ENCODE measurements around the gene ZMYM4.

ZMYM4 gene

GRCh38 chr1:35432231-35432630, 163.7 kb downstream of the ZMYM4 start:
- Histone ChIP-seq H3K27me3 (ENCODE audit: control insufficient read depth in 1 of 2, insufficient read depth in 1 of 2, low read length in 2 of 2) (no peaks in the 10 kb centered on the region), H4K91ac (ENCODE audit: low read length) (no peak overlapping the region), H3K9me3 (ENCODE audit: control insufficient read depth, low read length) (no peaks in the 10 kb centered on the region), H2BK5ac (ENCODE audit: low read depth, low read length, poor library complexity, severe bottlenecking) (no peak overlapping the region), H3K4me2 (ENCODE audit: low read length, poor library complexity, severe bottlenecking) (no peak overlapping the region), H3K4me3 (ENCODE audit: insufficient read depth in 1 of 2, low read depth in 1 of 2, low read length in 2 of 2) (no peak overlapping the region), H3K27ac (ENCODE audit: low read length, poor library complexity, severe bottlenecking) (no peak overlapping the region), H3K14ac (ENCODE audit: low read length in 2 of 2) (no peak overlapping the region), H3K4me1 (ENCODE audit: control insufficient read depth, insufficient read depth, low read depth, low read length) (no peaks in the 10 kb centered on the region), H3K4ac (ENCODE audit: low read depth in 1 of 2, low read length in 2 of 2) (no peak overlapping the region), H2BK120ac (ENCODE audit: low read depth, low read length) (no peak overlapping the region), H3K9ac (ENCODE audit: low read length) (no peak overlapping the region), H3K79me1 (replicated peaks; ENCODE audit: low read length, poor library complexity, severe bottlenecking) (peaks cover 11% of the 10 kb centered on the region), H2BK12ac (ENCODE audit: low read length in 2 of 2) (peak overlapping the region in 1 of 2 experiments; percentile 33), H4K8ac (ENCODE audit: low read length) (no peak overlapping the region), H3K36me3 (ENCODE audit: control insufficient read depth in 1 of 2, insufficient read depth in 2 of 2, low read depth in 1 of 2, low read length in 2 of 2) (peaks cover 61 to 65% of the 10 kb centered on the region in 2 experiments), H2AK5ac (ENCODE audit: low read length, severe bottlenecking) (no peak overlapping the region), H3K23ac (ENCODE audit: low read length in 2 of 2) (no peak overlapping the region), H3K18ac (ENCODE audit: low read depth in 1 of 2, low read length in 2 of 2) (peak overlapping the region in 1 of 2 experiments; percentile 28), H2AFZ (ENCODE audit: low read depth, low read length) (no peak overlapping the region), H2BK15ac (ENCODE audit: low read depth, poor library complexity, severe bottlenecking) (no peak overlapping the region)
- DNase-seq, result no peak
- 97% methylated on average over 10 of the region's 10 CpGs for WGBS

DNA sequence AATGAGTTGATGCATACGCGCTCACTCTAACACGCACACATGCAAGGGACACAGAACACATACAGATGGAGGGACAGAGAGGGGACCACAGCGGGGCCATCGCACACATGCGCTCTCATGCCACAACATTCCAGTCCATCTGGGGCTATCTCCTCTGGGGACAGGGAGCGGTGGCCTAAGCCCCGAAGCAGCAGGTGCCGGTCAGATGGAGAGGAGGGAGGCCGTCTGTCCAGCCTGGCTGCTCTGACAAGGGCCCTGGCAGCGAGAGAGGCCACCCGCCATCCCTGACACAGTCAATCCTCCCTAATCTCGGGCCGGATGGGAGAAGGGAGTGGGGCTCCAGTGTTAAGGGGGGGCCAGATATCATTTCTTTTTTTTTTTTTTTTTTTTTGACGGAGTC, 165.2 kb downstream of the ZMYM4 start:
- Histone ChIP-seq H3K23ac (ENCODE audit: low read length in 2 of 2) (no peak overlapping the region), H3K14ac (ENCODE audit: low read length in 2 of 2) (no peak overlapping the region), H3K9ac (ENCODE audit: low read length) (no peak overlapping the region), H3K9me3 (ENCODE audit: control insufficient read depth, low read length) (no peaks in the 10 kb centered on the region), H2BK15ac (ENCODE audit: low read depth, poor library complexity, severe bottlenecking) (no peak overlapping the region), H3K27ac (ENCODE audit: low read length, poor library complexity, severe bottlenecking) (no peak overlapping the region), H3K27me3 (ENCODE audit: control insufficient read depth in 1 of 2, insufficient read depth in 1 of 2, low read length in 2 of 2) (no peaks in the 10 kb centered on the region), H3K4ac (ENCODE audit: low read depth in 1 of 2, low read length in 2 of 2) (no peak overlapping the region), H3K4me3 (ENCODE audit: insufficient read depth in 1 of 2, low read depth in 1 of 2, low read length in 2 of 2) (no peak overlapping the region), H2BK5ac (ENCODE audit: low read depth, low read length, poor library complexity, severe bottlenecking) (no peak overlapping the region), H3K79me1 (replicated peaks; ENCODE audit: low read length, poor library complexity, severe bottlenecking) (peaks cover 15% of the 10 kb centered on the region), H3K4me1 (ENCODE audit: control insufficient read depth, insufficient read depth, low read depth, low read length) (no peaks in the 10 kb centered on the region), H2BK12ac (ENCODE audit: low read length in 2 of 2) (no peak overlapping the region), H4K8ac (ENCODE audit: low read length) (no peak overlapping the region), H3K4me2 (ENCODE audit: low read length, poor library complexity, severe bottlenecking) (no peak overlapping the region), H3K36me3 (ENCODE audit: control insufficient read depth in 1 of 2, insufficient read depth in 2 of 2, low read depth in 1 of 2, low read length in 2 of 2) (peaks cover 61 to 66% of the 10 kb centered on the region in 2 experiments), H4K91ac (ENCODE audit: low read length) (no peak overlapping the region), H3K18ac (ENCODE audit: low read depth in 1 of 2, low read length in 2 of 2) (no peak overlapping the region), H2AK5ac (ENCODE audit: low read length, severe bottlenecking) (no peak overlapping the region), H2AFZ (ENCODE audit: low read depth, low read length) (no peak overlapping the region), H2BK120ac (ENCODE audit: low read depth, low read length) (no peak overlapping the region)
- 97% methylated on average over 10 of the region's 15 CpGs for WGBS
- no peak for DNase-seq

DNA sequence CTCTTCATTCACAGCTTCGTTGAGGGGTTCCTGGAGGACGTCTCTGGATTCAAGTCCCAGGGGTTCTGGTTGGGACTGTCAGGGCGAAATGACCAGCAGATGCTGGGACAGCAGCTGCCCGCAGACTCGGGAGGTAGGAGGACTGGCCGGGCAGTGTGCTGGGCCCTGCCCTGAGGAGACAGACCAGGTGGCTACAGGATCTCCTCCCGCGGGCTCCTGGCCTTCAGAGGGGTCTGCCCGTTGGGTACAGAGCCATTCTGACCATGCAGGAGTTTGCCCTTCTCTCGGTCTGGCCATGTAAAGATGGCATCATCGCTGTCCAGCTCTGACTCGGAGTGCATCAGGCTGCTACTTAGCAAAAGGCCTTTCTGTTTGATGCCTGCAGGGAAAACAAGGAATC, 166.2 kb downstream of the ZMYM4 start:
- no peak overlapping the region for H3K4me2 ChIP-seq (ENCODE audit: low read length, poor library complexity, severe bottlenecking)
- H3K4me3 ChIP-seq (ENCODE audit: insufficient read depth in 1 of 2, low read depth in 1 of 2, low read length in 2 of 2), result no peak overlapping the region
- no peak overlapping the region for H2AFZ ChIP-seq (ENCODE audit: low read depth, low read length)
- no peak overlapping the region for H4K8ac ChIP-seq (ENCODE audit: low read length)
- H3K27ac ChIP-seq (ENCODE audit: low read length, poor library complexity, severe bottlenecking), result no peak overlapping the region
- no peak overlapping the region for H2AK5ac ChIP-seq (ENCODE audit: low read length, severe bottlenecking)
- H3K4me1 ChIP-seq (ENCODE audit: control insufficient read depth, insufficient read depth, low read depth, low read length), result no peaks in the 10 kb centered on the region
- H2BK5ac ChIP-seq (ENCODE audit: low read depth, low read length, poor library complexity, severe bottlenecking), result no peak overlapping the region
- H2BK12ac ChIP-seq (ENCODE audit: low read length in 2 of 2), result no peak overlapping the region
- no peak overlapping the region for H3K9ac ChIP-seq (ENCODE audit: low read length)
- no peak overlapping the region for H2BK120ac ChIP-seq (ENCODE audit: low read depth, low read length)
- no peak overlapping the region for H3K14ac ChIP-seq (ENCODE audit: low read length in 2 of 2)
- no peak overlapping the region for H3K23ac ChIP-seq (ENCODE audit: low read length in 2 of 2)
- peaks cover 16% of the 10 kb centered on the region for H3K79me1 ChIP-seq (replicated peaks; ENCODE audit: low read length, poor library complexity, severe bottlenecking)
- DNase-seq, result no peak
- peaks cover 65 to 71% of the 10 kb centered on the region in 2 experiments for H3K36me3 ChIP-seq (ENCODE audit: control insufficient read depth in 1 of 2, insufficient read depth in 2 of 2, low read depth in 1 of 2, low read length in 2 of 2)
- H3K18ac ChIP-seq (ENCODE audit: low read depth in 1 of 2, low read length in 2 of 2), result no peak overlapping the region
- H3K27me3 ChIP-seq (ENCODE audit: control insufficient read depth in 1 of 2, insufficient read depth in 1 of 2, low read length in 2 of 2), result no peaks in the 10 kb centered on the region
- no peak overlapping the region for H3K4ac ChIP-seq (ENCODE audit: low read depth in 1 of 2, low read length in 2 of 2)
- WGBS, result 97% methylated on average over 12 of the region's 12 CpGs
- H2BK15ac ChIP-seq (ENCODE audit: low read depth, poor library complexity, severe bottlenecking), result no peak overlapping the region
- no peak overlapping the region for H4K91ac ChIP-seq (ENCODE audit: low read length)
- H3K9me3 ChIP-seq (ENCODE audit: control insufficient read depth, low read length), result no peaks in the 10 kb centered on the region

- Histone ChIP-seq H2AFZ (ENCODE audit: low read depth, low read length) (no peak overlapping the region), H2BK120ac (ENCODE audit: low read depth, low read length) (no peak overlapping the region), H3K9ac (ENCODE audit: low read length) (no peak overlapping the region), H3K27me3 (ENCODE audit: control insufficient read depth in 1 of 2, insufficient read depth in 1 of 2, low read length in 2 of 2) (no peaks in the 10 kb centered on the region), H3K23ac (ENCODE audit: low read length in 2 of 2) (no peak overlapping the region), H3K27ac (ENCODE audit: low read length, poor library complexity, severe bottlenecking) (no peak overlapping the region), H3K14ac (ENCODE audit: low read length in 2 of 2) (no peak overlapping the region), H4K8ac (ENCODE audit: low read length) (no peak overlapping the region), H2BK12ac (ENCODE audit: low read length in 2 of 2) (no peak overlapping the region), H3K4me3 (ENCODE audit: insufficient read depth in 1 of 2, low read depth in 1 of 2, low read length in 2 of 2) (no peak overlapping the region), H3K18ac (ENCODE audit: low read depth in 1 of 2, low read length in 2 of 2) (no peak overlapping the region), H3K36me3 (ENCODE audit: control insufficient read depth in 1 of 2, insufficient read depth in 2 of 2, low read depth in 1 of 2, low read length in 2 of 2) (peaks cover 73 to 75% of the 10 kb centered on the region in 2 experiments), H2AK5ac (ENCODE audit: low read length, severe bottlenecking) (no peak overlapping the region), H3K4ac (ENCODE audit: low read depth in 1 of 2, low read length in 2 of 2) (no peak overlapping the region), H3K9me3 (ENCODE audit: control insufficient read depth, low read length) (no peaks in the 10 kb centered on the region), H3K4me2 (ENCODE audit: low read length, poor library complexity, severe bottlenecking) (no peak overlapping the region), H3K79me1 (replicated peaks; ENCODE audit: low read length, poor library complexity, severe bottlenecking) (peaks cover 19% of the 10 kb centered on the region), H2BK15ac (ENCODE audit: low read depth, poor library complexity, severe bottlenecking) (no peak overlapping the region), H2BK5ac (ENCODE audit: low read depth, low read length, poor library complexity, severe bottlenecking) (no peak overlapping the region), H3K4me1 (ENCODE audit: control insufficient read depth, insufficient read depth, low read depth, low read length) (no peaks in the 10 kb centered on the region), H4K91ac (ENCODE audit: low read length) (peak overlapping the region; percentile 12)
- DNase-seq, result no peak
- 98% methylated on average over 10 of the region's 10 CpGs for WGBS
Measured at GRCh38 chr1:35436078-35436477, 167.6 kb downstream of the ZMYM4 start.
